Stimulated activated CD8-positive, alpha-beta memory T cell treated with anti-CD3 and anti-CD28 coated beads, Interleukin-7, amount 100 ng/mL, for 24 hours (primary cell): ENCODE results near the gene JPT1.
A peak's percentile ranks its signal among the peaks of the same experiment; 100 is the strongest.
"Not testable (repeated sequence)": the region's sequence is repeated elsewhere in the genome, so short reads cannot be mapped to it uniquely, and the experiment has no call there.

Source experiments
- DNase-seq: peaks from one replicate; pipeline ENCODE4 v3.0.0-alpha.2; 2020; ENCODE audit warnings: low read depth

JPT1 gene, protein sequence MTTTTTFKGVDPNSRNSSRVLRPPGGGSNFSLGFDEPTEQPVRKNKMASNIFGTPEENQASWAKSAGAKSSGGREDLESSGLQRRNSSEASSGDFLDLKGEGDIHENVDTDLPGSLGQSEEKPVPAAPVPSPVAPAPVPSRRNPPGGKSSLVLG

DNA sequence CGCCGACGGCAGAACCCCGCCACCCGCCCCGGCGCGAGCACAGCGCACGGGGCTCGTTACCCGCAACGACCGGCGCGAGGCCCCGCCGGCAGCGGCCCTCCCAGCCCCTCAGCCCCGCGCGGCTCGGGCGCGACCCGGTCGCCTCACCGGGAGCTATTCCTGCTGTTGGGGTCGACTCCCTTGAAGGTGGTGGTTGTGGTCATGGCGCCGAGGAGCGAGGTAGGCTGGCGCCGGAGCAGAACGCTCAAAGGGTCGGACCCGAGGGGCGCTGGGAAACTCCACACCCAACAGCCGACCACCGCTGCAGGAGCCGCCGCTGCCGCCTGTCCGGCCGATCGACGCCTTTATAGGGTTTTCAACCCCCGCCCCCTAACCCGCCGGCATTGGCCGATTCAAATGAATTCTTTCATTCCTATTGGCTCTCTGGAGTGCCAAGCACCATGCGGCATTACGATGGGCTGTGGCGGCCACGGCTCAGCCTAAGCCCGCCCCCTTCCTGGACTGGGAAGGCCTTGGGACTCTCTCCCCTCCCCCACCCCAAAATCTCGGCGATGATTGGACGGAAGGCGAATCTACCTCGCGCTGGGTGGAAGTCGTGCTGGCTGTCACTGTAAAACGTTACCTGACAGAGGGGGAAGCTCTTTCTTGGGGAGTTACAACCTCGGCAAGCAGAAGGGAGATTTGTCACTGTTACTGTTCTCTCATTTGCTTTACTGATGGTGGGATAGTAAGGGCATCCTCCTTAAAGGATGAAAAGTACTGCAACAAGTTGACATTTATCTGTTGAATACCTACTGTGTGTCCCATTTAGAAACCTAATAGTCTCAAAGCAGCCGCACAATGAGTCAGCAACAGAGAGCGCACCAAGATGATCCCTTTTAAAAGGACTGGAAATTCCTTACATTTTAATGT lies at the start of gene JPT1:
JPT1 (minus strand) TSS at position 318 of the 912 bp plus-strand sequence; CDS start at position 203, 115 bp downstream.
- DNase-seq = peak; percentile 94

DNA sequence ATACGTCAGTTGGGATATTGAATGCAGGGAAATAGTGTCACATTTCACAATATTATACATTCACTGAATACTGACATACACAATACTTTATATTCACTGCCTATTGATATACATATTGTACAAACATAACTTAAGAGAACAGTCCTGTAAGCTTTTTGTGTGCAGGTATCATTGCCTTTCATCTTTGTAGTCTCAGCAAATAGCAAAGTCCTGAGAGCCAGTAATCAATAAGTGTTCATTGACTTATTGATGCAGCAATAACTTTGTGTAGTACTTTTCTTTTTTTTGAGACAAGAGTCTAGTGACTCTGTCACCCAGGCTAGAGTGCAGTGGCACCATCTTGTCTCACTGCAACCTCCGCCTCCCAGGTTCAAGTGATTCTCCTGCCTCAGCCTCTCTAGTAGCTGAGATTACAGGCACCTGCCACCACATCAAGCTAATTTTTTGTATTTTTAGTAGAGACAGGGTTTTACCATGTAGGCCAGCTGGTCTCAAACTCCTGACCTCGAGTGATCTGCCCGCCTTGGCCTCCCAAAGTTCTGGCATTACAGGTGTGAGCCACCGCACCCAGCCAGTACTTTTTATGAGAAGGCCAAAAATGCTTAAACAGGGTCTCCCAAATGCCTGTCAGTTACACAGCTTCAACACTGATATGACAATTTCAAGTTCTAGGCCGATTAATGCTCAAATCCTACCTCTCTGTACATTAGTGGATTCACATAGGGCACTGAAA lies 45.7 kb upstream of the JPT1 start:
- no peak for DNase-seq

DNA sequence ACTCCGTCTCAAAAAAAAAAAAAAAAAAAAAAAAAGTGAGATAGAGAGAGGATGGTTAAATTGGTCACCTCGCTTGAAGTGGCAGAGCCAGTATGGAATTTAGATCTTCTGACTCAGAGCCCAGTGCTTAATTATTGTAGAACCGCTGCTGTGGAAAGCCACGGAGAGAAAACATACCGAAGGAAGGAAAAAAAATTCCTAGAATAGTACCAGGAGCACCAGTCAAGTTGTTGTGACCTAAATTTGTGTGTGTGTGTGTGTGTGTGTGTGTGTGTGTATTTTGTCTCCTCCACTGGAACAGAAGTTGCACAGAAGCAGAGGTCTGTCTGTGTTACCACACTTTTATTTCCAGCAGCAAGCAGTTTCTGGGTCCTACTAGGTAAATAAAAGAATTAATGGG lies 40.6 kb upstream of the JPT1 start:
- no peak for DNase-seq

DNA sequence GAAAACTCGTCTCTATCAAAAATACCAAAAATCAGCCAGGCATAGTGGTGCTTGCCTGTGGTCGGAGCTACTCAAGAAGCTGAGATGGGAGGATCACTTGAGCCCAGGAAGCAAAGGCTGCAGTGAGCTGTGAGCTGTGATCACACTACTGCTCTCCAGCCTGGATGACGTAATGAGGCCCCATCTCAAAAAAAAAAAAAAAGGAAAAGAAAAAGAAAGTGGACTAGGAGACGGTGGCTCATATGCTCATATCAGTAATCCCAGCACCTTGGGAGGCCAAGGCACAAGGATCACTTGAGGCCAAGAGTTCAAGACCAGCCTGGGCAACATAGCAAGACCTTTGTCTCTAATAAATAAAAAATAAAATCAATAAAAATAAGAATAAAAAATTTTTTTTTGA lies 37.3 kb upstream of the JPT1 start:
- DNase-seq = no peak

DNA sequence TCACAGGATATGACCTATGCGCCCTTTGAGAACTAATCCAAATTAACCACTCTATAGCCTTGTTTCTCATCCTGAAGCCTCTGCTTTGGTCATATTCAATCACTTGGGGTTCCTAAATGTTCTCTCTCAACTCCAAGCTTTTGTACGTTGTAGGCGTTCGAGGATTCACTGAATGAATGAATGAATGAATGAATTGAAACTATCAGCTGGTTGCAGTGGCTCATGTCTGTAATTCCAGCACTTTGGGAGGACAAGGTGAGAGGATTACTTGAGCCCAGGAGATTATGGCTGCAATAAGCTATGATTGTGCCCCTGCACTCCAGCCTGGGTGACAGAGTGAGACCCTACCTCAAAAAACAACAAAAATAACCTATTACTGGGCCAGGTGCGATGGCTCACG lies 34.3 kb upstream of the JPT1 start:
- no peak for DNase-seq

DNA sequence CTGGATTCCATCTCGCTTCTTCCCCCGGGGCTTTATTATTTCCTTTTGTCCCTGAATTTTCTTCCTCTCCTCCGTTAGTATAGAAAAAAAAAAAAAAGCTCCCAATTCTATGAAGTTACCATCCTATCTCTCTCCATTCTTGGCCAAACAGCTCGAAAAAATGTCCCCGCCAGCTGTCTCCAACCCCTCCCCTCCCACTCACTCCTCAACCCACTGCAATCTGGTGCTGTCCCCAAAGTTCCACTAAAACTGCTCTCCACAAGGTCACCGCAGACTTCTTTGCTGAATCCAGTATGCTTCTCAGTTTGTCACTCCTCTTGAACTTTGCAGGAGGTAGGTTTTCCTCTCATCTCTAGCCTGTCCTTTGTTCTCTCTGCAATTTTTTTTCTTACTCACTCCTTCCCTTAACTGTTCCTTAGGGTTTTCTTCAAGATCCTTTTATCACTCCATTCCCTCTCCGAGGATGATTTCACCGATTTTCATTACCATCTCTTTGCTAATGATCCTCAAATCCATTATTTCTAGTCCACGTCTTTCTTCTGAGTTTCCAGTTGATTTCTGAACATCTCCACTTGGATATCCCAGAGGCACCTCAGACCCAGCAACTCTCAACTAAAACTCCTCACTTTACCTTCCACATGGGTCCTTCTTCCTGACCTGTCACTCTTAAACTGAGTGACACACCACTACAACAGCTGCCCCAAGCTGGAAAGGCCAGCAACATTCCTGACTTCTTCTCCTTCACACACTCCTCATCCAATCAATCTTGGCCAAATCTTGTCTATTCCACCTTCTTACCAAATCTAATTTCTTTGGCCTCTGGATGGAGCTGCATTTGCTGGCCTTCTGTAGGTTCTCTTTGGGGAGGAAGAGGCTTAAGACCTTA lies 29.9 kb upstream of the JPT1 start:
- no peak for DNase-seq

DNA sequence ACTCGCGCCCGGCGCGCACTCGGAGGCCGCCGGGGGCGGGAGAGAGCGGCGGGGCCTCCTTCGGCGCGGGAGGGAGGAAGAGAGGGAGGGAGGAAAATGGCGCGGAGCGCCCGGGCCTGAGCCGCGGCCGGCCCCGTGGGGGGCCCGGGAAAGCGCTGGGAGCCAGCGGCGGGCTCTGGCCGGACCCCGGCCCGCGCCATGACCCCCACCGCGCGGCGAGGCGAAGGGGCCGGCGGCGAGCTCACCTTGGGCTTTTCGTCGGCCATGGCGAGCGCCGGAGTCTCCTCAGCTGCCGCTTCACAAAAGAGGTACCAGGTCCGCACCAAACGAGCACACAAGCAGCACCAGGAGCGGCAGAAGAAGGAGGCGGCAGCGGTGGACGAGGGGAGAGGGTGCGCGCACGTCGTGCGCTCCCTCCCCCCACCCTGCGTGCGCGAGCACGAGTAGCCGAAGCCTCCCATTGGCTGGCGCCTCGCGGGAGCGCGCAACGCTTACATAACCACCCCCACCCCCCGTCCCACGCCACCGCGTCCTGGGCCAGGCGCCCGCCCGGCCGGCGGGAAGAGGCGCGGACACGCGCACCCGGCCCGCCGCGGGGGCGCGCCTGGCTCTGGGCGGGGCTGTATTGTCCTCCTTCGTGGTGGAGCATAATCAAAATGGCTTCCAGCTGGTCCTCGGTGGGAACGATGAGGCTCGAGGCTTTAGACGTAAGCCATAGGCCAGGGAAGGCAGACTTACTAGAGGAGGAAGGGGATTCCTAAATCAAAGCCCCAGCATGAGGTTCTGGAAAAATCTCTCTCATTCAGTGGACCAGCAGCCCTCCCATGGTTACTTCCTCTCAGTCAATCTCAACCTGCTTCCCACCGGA lies 28.5 kb upstream of the JPT1 start, which contains the start of gene SUMO2:
SUMO2 (minus strand) TSS at position 391 of the 868 bp plus-strand sequence; CDS start at position 266, 125 bp downstream.
- peak; percentile 87 for DNase-seq

DNA sequence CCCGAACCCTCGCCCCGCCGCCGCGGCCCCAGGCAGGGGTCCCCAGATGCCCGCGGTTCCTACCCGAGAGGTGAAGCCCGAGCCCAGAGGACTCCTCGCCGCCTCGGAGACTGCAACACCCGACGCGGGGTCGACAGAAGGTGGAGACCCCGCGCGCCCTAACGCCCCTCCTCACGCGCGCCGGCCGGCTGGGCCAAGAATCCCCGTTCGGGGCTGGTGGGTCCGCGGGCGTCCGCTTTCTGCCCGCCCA lies 27.9 kb upstream of the JPT1 start:
- no peak for DNase-seq

DNA sequence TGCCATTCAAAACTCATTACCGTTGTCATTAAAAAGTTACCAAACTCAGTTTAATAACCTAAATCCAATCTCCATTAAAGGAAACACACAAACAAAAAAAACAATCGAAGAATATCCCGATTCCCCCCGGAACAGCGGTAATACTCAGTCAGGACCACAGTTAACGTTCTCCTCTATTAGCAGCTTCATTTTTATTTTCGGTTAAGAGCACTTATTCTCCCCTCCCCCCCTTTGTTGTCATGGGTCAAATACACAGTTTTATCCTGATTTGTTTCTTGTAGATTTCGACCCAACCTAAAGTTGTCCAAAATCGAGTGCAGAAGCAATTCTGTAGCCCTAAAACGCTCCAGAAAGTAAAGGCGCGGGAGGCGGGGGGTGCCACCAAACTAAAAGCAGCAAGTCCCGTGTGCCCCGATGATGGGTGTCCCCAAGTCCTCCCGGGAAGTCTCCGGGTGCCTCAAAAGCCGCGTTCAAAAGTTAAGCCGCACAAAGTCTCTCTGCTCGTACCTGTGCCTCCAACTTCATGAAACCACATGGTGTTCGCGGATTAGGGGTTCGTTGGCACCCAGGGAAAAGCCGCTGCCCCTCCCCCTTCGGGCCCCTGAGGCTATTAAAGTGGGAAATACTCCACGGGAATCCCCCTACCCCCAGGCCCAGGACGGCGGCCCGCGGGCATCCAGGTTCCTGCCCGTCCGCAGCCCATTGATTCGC lies 27.5 kb upstream of the JPT1 start:
- DNase-seq = no peak

DNA sequence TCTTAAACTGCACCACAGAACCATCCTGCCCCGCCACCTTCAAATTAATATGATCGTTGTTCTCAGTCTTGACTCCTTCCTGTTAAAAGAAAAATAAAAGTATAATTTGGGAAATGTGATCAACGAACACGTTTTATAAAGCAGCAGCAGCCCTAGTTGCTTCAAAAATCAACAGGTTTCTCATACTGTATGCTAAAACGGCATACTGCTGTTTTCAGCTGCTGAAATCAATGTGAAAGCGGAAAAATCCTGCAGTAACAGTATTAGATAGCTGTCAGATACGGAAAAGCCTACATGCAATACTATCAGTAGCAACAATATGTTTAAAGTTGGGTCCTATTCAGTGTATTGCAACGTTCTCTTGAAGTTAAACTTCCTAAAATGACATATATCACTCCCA lies 26.8 kb upstream of the JPT1 start:
- no peak for DNase-seq

DNA sequence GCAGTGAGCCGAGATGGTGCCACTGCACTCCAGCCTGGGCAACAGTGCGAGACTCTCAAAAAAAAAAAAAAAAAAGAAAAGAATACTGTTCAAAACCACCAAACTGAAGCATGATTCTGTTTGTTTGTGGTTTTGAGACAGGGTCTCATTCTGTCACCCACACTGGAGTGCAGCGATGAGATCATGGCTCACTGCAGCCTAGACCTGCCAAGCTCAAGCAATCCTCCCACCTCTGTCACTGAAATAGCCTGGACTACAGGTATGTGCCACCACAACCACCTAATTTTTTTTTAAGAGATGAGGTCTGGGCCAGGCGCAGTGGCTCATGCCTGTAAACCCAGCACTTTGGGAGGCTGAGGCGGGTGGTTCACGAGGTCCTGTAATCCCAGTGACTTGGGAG lies 24.1 kb upstream of the JPT1 start:
- no peak for DNase-seq

DNA sequence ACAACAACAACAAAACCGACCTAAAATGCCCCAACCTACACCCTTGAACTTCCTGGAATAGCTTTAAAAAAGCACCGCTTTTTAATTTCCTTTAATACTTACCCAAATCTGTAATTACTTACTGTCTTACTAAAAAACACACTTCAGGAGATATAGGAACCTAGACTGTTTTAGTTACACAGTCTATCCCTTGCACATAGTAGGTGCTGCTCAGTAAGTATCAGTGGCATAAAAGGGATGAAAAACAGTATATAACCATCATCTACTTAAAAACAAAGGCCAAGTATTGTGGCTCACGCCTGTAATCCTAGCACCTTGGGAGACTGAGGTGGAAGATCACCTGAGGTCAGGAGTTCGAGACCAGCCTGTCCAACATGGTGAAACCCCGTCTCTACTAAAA lies 22.3 kb upstream of the JPT1 start:
- DNase-seq = no peak

DNA sequence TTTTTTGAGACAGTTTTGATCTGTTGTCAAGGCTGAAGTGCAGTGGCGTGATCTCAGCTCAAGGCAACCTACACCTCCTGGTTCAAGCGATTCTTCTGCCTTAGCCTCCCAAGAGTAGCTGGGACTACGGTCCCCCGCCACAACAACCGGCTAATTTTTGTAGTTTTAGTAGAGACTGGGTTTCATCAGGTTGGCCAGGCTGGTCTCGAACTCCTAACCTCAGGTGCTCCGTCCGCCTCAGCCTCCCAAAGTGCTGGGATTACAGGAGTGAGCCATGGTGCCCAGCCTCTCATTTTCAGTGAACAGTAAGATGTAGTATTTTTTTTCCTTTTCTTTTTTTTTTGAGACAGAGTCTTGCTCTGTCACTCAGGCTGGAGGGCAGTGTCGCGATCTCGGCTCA lies 20.7 kb upstream of the JPT1 start:
- DNase-seq = no peak

DNA sequence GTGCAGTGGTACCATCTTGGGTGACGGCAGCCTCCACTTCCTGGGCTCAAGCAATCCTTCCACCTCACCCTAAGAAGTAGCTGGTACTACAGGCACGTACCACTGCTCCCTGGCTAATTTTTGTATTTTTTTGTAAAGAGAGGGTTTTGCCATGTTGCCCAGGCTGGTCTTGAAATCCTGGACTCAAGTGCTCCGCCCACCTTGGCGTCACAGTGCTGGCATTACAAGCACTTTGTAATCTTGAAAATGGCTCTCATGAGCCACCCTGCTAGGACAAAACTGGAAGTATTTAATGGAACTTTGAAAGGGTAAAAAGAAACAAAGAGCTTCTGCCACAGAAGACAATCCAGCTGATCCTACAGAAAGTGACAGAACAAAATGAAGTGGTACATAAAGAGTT lies 19.2 kb upstream of the JPT1 start:
- DNase-seq = no peak

DNA sequence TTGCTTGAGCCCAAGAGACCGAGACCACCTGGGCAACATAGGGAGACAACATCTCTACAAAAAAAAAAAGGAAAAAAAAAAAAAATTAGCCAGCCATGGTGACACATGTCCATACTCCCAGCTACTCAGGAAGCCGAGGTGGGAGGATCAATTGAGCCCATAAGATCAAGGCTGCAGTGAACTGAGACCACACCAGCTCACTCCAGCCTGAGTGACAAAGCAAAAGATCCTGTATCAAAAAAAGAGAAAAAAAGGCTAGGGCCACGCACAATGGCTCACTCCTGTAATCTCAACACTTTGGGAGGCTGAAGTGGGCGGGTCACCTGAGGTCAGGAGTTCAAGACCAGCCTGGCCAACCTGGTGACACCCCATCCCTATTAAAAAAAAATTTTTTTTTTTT lies 14.7 kb upstream of the JPT1 start:
- DNase-seq = no peak

DNA sequence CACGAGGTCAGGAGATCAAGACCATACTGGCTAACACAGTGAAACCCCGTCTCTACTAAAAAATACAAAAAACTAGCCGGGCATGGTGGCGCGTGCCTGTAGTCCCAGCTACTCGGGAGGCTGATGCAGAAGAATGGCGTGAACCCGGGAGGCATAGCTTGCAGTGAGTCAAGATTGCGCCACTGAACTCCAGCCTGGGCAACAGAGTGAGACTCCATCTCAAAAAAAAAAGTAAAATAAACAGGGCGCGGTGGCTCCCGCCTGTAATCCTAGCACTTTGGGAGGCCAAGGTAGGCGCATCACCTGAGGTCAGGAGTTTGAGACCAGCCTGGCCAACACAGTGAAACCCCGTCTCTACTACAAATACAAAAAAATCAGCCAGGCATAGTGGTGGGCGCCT lies 10.3 kb upstream of the JPT1 start:
- DNase-seq = not testable (repeated sequence)

DNA sequence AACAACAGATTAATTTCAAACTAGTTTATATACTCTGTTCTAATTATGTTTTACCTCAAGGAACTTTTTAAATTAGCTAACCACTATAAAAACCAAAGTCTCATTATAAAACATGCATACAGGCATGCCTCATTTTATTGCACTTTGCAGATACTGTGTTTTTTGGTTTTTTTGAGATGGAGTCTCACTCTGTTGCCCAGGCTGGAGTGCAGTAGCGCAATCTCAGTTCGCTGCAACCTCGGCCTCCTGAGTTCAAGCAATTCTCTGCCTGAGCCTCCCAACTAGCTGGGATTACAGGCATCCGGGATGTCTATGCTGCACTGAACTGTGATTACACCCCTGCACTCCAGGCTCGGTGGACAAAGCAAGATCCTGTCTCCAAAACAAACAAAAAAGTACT lies 8.8 kb upstream of the JPT1 start:
- no peak for DNase-seq

DNA sequence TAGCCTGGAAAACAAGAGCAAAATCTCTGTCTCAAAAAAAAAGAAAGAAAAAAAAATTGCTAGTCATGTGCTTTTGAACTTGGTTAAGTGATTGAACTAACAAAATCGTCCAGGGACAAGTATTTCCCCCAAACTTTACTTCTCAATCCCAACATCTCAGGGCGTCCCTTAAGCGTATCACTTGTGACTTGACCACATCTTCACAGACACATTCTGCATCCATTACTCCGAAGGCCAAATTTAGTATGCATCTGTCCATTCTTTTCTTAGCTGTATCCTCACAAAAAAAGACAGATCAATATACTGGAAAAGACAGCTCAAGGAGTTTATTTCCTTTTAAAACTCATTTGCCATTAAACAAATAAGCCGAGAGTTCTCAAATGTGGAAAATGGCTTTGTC lies 5.9 kb upstream of the JPT1 start:
- no peak for DNase-seq

DNA sequence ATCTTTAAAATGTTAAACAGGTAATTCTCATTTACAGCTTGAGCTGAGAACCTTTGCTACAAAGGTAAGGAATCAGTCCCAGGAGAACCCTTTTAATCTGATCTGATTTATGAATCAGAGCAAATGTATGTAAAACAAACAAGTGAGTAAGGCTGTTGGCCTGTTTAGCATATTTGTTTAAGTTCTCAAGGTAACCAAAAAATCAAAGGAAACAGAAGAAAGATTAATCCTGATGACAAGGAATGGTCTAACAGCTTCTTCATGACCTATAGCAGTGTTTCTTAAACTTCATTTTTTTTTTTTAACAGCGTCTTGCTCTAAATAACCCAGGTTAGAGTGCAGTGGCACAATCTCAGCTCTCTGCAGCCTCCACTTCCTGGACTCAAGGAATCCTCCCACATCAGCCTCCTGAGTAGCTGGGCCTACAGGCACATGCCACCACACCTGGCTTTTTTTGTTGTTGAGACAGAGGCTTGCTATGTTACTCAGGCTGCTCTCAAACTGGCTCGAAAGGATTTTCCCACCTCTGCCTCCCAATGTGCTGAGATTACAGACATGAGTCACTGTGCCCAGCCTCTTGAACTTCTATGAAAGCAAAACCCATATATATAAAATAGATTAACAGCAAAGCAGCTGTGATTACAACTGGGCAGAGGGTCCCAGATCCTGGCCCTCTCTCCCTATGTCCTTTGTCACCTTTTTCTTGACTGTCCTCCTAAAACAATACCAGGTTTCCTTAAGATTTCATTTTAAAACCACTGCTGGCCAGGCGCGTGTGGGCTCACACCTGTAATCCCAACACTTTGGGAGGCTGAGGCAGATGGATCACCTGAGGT lies 5.1 kb upstream of the JPT1 start:
- DNase-seq = no peak

DNA sequence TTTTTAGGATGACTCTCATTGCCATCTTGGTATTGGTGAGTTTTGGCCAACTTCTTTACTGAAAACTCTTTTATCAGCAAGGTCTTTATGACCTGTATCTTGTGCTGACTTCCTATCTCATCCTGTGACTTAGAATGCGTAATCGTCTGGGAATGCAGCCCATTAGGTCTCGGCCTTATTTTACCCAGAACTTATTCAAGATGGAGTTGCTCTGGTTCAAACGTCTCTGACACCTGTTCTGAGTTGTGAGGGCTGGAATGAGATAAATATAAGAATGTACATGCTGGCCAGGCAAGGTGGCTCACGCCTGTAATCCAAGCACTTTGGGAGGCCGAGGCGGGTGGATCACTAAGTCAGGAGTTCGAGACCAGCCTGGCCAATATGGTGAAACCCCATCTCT lies 4.2 kb upstream of the JPT1 start:
- not testable (repeated sequence) for DNase-seq
